ENCODE data around the gene PTPN6. TPM values are rescaled to one million over a fixed set of nuclear protein-coding genes. Genes with fewer than 3 reads are reported as not detected.

Gene PTPN6
- total RNA-seq, 2 donors from 2014 or later: 44.8 to 48.1 TPM

DNA sequence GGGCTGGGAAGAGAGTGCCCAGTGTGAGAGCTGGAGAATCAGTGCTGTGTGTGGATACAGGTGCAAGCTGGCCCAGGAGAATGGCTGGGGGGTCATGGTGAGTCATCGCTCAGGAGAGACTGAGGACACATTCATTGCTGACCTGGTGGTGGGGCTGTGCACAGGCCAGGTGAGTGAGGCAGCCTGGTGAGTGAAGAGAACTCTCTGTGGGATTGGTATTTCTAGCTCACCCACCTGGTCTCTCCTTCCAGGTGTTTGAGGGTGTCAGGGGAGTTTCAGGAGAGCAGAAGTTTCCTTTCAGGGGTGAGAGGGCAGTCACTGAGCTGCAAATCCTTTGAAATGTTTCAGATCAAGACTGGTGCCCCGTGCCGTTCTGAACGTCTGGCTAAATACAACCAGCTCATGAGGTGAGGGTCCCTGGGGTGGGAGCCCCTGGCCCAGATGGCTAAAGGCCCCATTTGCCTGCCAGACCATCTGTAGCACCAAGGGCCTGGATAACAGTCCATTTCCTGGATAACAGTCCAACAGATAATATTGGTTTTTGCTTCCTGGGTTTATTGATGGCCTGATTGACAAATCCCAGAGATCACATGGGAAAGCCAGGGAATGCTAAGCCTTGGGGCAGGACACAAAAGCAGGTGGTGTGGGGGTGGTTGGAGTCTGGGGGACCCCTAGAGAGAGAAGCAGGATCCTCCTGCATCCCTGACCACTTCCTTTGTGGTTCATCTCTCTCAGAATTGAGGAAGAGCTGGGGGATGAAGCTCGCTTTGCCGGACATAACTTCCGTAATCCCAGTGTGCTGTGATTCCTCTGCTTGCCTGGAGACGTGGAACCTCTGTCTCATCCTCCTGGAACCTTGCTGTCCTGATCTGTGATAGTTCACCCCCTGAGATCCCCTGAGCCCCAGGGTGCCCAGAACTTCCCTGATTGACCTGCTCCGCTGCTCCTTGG is 28.9 kb upstream of the PTPN6 start:
- Histone ChIP-seq H3K4me3 (no peak overlapping the region), H3K4me1 (peaks cover 10% of the 10 kb centered on the region), H3K27ac (no peak overlapping the region), H3K36me3 (no peaks in the 10 kb centered on the region), H3K27me3 (no peaks in the 10 kb centered on the region), H3K9me3 (no peaks in the 10 kb centered on the region), H3K9ac (ENCODE audit: low read depth in 2 of 2, low read length in 2 of 2) (peak overlapping the region; percentile 4 to 12)
- intact Hi-C loops (cut with DNase I): loop anchor here (5.0 kb wide), 1 partner anchor 170 kb away; the partner anchor contains the start of gene C1R
- DNase-seq: no peak
- TF ChIP-seq, protein P1, sequence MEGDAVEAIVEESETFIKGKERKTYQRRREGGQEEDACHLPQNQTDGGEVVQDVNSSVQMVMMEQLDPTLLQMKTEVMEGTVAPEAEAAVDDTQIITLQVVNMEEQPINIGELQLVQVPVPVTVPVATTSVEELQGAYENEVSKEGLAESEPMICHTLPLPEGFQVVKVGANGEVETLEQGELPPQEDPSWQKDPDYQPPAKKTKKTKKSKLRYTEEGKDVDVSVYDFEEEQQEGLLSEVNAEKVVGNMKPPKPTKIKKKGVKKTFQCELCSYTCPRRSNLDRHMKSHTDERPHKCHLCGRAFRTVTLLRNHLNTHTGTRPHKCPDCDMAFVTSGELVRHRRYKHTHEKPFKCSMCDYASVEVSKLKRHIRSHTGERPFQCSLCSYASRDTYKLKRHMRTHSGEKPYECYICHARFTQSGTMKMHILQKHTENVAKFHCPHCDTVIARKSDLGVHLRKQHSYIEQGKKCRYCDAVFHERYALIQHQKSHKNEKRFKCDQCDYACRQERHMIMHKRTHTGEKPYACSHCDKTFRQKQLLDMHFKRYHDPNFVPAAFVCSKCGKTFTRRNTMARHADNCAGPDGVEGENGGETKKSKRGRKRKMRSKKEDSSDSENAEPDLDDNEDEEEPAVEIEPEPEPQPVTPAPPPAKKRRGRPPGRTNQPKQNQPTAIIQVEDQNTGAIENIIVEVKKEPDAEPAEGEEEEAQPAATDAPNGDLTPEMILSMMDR (IDR thresholded peaks at IDR 0.05): no peak

GRCh38 chr12:6923003-6923732 is 28.0 kb upstream of the PTPN6 start:
- no peak for DNase-seq
- H3K27me3 ChIP-seq: no peaks in the 10 kb centered on the region
- intact Hi-C loops (cut with DNase I): loop anchor here (5.0 kb wide), 1 partner anchor 169 kb away; the partner anchor contains the start of gene C1R
- no peaks in the 10 kb centered on the region for H3K9me3 ChIP-seq
- peak overlapping the region in 1 of 2 donors; percentile 12 for H3K9ac ChIP-seq (ENCODE audit: low read depth in 2 of 2, low read length in 2 of 2)
- no peaks in the 10 kb centered on the region for H3K36me3 ChIP-seq
- no peak overlapping the region for H3K27ac ChIP-seq
- peaks cover 10% of the 10 kb centered on the region for H3K4me1 ChIP-seq
- TF ChIP-seq, protein P1 (IDR thresholded peaks at IDR 0.05): no peak
- no peak overlapping the region for H3K4me3 ChIP-seq

DNA sequence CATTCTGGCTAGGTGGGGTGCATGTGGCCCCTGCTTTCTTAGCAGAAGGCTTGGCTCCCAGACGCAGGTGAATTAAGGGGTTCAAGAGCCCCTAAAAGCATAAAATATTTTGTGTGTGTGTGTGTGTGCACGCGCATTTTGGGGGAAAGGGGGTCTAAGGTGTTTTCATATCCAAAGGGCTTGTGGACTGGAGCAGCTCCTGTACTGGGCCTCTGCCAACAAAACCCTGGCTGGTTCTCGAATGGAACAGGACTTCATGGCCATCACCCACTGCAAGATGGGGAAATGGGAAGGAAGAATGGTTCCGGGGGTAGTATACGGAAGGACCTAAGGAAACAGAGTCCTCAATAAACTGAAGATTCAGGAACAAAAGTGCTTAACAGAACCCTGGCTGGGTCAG is 27.3 kb upstream of the PTPN6 start:
- Histone ChIP-seq H3K36me3 (no peaks in the 10 kb centered on the region), H3K9ac (ENCODE audit: low read depth in 2 of 2, low read length in 2 of 2) (peak overlapping the region in 1 of 2 donors; percentile 92), H3K4me3 (no peak overlapping the region), H3K27ac (peak overlapping the region; percentile 90), H3K9me3 (no peaks in the 10 kb centered on the region), H3K27me3 (no peaks in the 10 kb centered on the region), H3K4me1 (peaks cover 10% of the 10 kb centered on the region)
- TF ChIP-seq, protein P1 (IDR thresholded peaks at IDR 0.05): no peak
- DNase-seq: no peak
- intact Hi-C loops (cut with DNase I): loop anchor here (5.0 kb wide), 1 partner anchor 168 kb away; the partner anchor contains the start of gene C1R

DNA sequence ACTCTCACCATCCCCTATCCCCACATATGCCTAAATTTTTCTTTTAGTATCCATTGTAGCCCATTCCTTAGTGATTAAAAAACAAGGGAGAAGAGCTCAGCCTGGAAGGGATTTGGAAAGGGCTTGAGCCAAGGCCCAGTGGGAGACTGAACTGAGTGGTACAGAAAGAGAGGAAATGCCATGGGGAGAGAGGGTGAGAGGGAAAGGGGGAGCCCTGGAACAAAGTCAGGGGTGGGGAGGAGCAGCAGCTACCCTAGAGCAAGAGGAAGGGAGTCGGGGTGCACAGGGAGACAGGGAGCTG is 26.0 kb upstream of the PTPN6 start:
- Histone ChIP-seq H3K9me3 (no peaks in the 10 kb centered on the region), H3K4me3 (no peak overlapping the region), H3K36me3 (no peaks in the 10 kb centered on the region), H3K27me3 (no peaks in the 10 kb centered on the region), H3K9ac (ENCODE audit: low read depth in 2 of 2, low read length in 2 of 2) (peak overlapping the region; percentile 54 to 92), H3K27ac (peak overlapping the region; percentile 90), H3K4me1 (peaks cover 10% of the 10 kb centered on the region)
- no peak for DNase-seq
- TF ChIP-seq, protein P1 (IDR thresholded peaks at IDR 0.05): no peak
- intact Hi-C loops (cut with DNase I): no loop called here

GRCh38 chr12:6925540-6926279 is 25.4 kb upstream of the PTPN6 start:
- H3K9ac ChIP-seq (ENCODE audit: low read depth in 2 of 2, low read length in 2 of 2): peak overlapping the region; percentile 72 to 92
- no peaks in the 10 kb centered on the region for H3K27me3 ChIP-seq
- DNase-seq: peak; percentile 81
- TF ChIP-seq, protein P1 (IDR thresholded peaks at IDR 0.05): no peak
- H3K27ac ChIP-seq: peak overlapping the region; percentile 90
- H3K4me1 ChIP-seq: peaks cover 10% of the 10 kb centered on the region
- no peak overlapping the region for H3K4me3 ChIP-seq
- intact Hi-C loops (cut with DNase I): no loop called here
- no peaks in the 10 kb centered on the region for H3K9me3 ChIP-seq
- H3K36me3 ChIP-seq: no peaks in the 10 kb centered on the region
